SK-N-SH (cell line): ENCODE measurements around the gene PPP1R13L. TPM values are rescaled to one million over a fixed set of nuclear protein-coding genes. Genes with fewer than 3 reads are reported as not detected.
A peak's percentile ranks its signal among the peaks of the same experiment; 100 is the strongest.

ENCODE experiments used
- CTCF ChIA-PET: fragments of 300-600, 350-600 bp; formaldehyde crosslinking; extraction: SDS; loops from one replicate; lab custom pipeline; 2021; lab: Yijun Ruan, JAX
- POLR2A ChIA-PET: fragments of 350-600 bp; sonication (Branson Sonifier 250); formaldehyde crosslinking; extraction: SDS; loops from one replicate; lab custom pipeline; 2020; ENCODE audit warnings: antibody characterized with exemption, inconsistent platforms; lab: Yijun Ruan, JAX
- DNase-seq: peaks from one replicate; pipeline ENCODE4 v3.0.0; 2012
- H2AFZ ChIP-seq: fragments of 200-600 bp; sonication (generic); 2 replicates; pipeline ENCODE4 v1.8.1; 2016; ENCODE audit warnings: antibody characterized with exemption, mild to moderate bottlenecking, low read depth
- H3F3A ChIP-seq: fragments of 200-600 bp; sonication (generic); replicated peaks from 2 replicates; pipeline ENCODE3; 2016; ENCODE audit warnings: antibody characterized with exemption, mild to moderate bottlenecking; ENCODE audit not compliant: insufficient read depth
- H3K27ac ChIP-seq, 2 experiments: fragments of 200-500 bp in 1 of 2; fragments of 200-600 bp in 1 of 2; sonication (Bioruptor generic) in 1 of 2; sonication (generic), shearing (Covaris generic) in 1 of 2; 2 replicates each; pipeline versions ENCODE4 v1.5.1 to v1.6.1; 2014 to 2016; ENCODE audit warnings: low read depth in 2 of 2, inconsistent platforms in 1 of 2, low read length in 1 of 2, mild to moderate bottlenecking in 1 of 2, mixed read lengths in 1 of 2
- H3K27me3 ChIP-seq: fragments of 200-600 bp; sonication (generic), shearing (Covaris generic); 2 replicates; pipeline ENCODE4 v1.6.1; 2016; ENCODE audit warnings: mixed run types; ENCODE audit not compliant: insufficient read depth
- H3K36me3 ChIP-seq, 2 experiments: fragments of 200-500 bp in 1 of 2; fragments of 200-600 bp in 1 of 2; sonication (Bioruptor generic) in 1 of 2; sonication (generic) in 1 of 2; replicated peaks in 1 of 2; 2 replicates each; pipeline versions ENCODE3 to v1.5.1; 2014 to 2016; ENCODE audit warnings: low read length in 1 of 2, mild to moderate bottlenecking in 1 of 2; ENCODE audit not compliant: insufficient read depth in 2 of 2, control insufficient read depth in 1 of 2
- H3K4me1 ChIP-seq, 2 experiments: fragments of 200-500 bp in 1 of 2; fragments of 200-600 bp in 1 of 2; sonication (Bioruptor generic) in 1 of 2; sonication (generic), shearing (Covaris generic) in 1 of 2; 2 replicates each; pipeline versions ENCODE4 v1.5.1 to v1.6.1; 2014 to 2016; ENCODE audit warnings: low read depth in 1 of 2, low read length in 1 of 2, mixed run types in 1 of 2; ENCODE audit not compliant: insufficient read depth in 2 of 2, control insufficient read depth in 1 of 2
- H3K4me2 ChIP-seq: fragments of 200-600 bp; sonication (generic), shearing (Covaris generic); 2 replicates; pipeline ENCODE4 v1.6.1; 2017; ENCODE audit warnings: mixed run types
- H3K4me3 ChIP-seq, 2 experiments: fragments of 200-500 bp in 1 of 2; fragments of 200-600 bp in 1 of 2; sonication (Bioruptor generic) in 1 of 2; sonication (generic), shearing (Covaris generic) in 1 of 2; 2 replicates each; pipeline versions ENCODE4 v1.5.1 to v1.8.1; 2014 to 2016; ENCODE audit warnings: low read depth in 2 of 2, inconsistent platforms in 1 of 2, low read length in 1 of 2, mild to moderate bottlenecking in 1 of 2, mixed read lengths in 1 of 2, moderate library complexity in 1 of 2
- H3K79me2 ChIP-seq: fragments of 200-600 bp; sonication (generic); 2 replicates; pipeline ENCODE4 v1.8.1; 2017; ENCODE audit warnings: mild to moderate bottlenecking; ENCODE audit not compliant: insufficient read depth
- H3K9ac ChIP-seq: fragments of 200-600 bp; sonication (generic); 2 replicates; pipeline ENCODE4 v1.6.1; 2017; ENCODE audit warnings: mixed run types
- H3K9me2 ChIP-seq: fragments of 200-600 bp; sonication (generic); 2 replicates; pipeline ENCODE4 v1.6.1; 2017; ENCODE audit warnings: mixed run types
- H3K9me3 ChIP-seq: fragments of 200-600 bp; sonication (generic); 2 replicates; pipeline ENCODE4 v1.6.1; 2017; ENCODE audit warnings: mixed run types, mild to moderate bottlenecking, moderate library complexity
- H4K20me1 ChIP-seq: fragments of 200-600 bp; sonication (generic); 2 replicates; pipeline ENCODE4 v1.6.1; 2017; ENCODE audit warnings: mild to moderate bottlenecking, mixed run types; ENCODE audit not compliant: insufficient read depth
- ELF1 ChIP-seq: IDR thresholded peaks from 2 replicates; pipeline ENCODE4 v1.4.0; 2012
- GATA2 ChIP-seq: sonication (generic); formaldehyde crosslinking; IDR thresholded peaks from 2 replicates; pipeline ENCODE4 v1.5.0; 2020; ENCODE audit warnings: mild to moderate bottlenecking, missing genetic modification reagents
- IRF3 ChIP-seq: fragments of 150-350 bp; IDR thresholded peaks from 2 replicates; pipeline ENCODE4 v1.6.1; 2016; ENCODE audit warnings: mild to moderate bottlenecking, low read depth, low read length
- MEF2A ChIP-seq: IDR thresholded peaks from 2 replicates; pipeline ENCODE4 v1.4.0; 2012; ENCODE audit warnings: low read depth, borderline replicate concordance
- MXI1 ChIP-seq: IDR thresholded peaks from 2 replicates; pipeline ENCODE4 v1.6.1; 2012; ENCODE audit warnings: mild to moderate bottlenecking, low read depth, low read length, improper control_type of control experiment
- POLR2AphosphoS5 ChIP-seq: IDR thresholded peaks from 2 replicates; pipeline ENCODE4 v1.6.1; 2012; ENCODE audit warnings: low read depth, low read length
- RAD21 ChIP-seq: IDR thresholded peaks from 2 replicates; pipeline ENCODE4 v1.6.1; 2012; ENCODE audit warnings: mild to moderate bottlenecking, low read length
- RFX5 ChIP-seq: IDR thresholded peaks from 2 replicates; pipeline ENCODE4 v1.6.1; 2012; ENCODE audit warnings: mild to moderate bottlenecking, improper control_type of control experiment, low read length
- RXRA ChIP-seq: IDR thresholded peaks from 2 replicates; pipeline ENCODE4 v1.4.0; 2012; ENCODE audit warnings: low read depth, mild to moderate bottlenecking, borderline replicate concordance
- SMC3 ChIP-seq: IDR thresholded peaks from 2 replicates; pipeline ENCODE4 v1.6.1; 2012; ENCODE audit warnings: low read depth, low read length, improper control_type of control experiment
- TEAD4 ChIP-seq: IDR thresholded peaks from 2 replicates; pipeline ENCODE4 v1.4.0; 2012; ENCODE audit warnings: mild to moderate bottlenecking, borderline replicate concordance; ENCODE audit not compliant: insufficient read depth
- USF1 ChIP-seq: IDR thresholded peaks from 2 replicates; pipeline ENCODE4 v1.4.0; 2012; ENCODE audit warnings: low read depth, borderline replicate concordance
- ZBTB33 ChIP-seq: IDR thresholded peaks from 2 replicates; pipeline ENCODE4 v1.4.0; 2012; ENCODE audit warnings: low read depth, borderline replicate concordance
- WGBS: methylation state at CpG from one replicate; pipeline ENCODE4 v1.1.6; 2017; ENCODE audit warnings: low lambda C conversion rate; 5-methylcytosine and 5-hydroxymethylcytosine counted together
- polyA plus RNA-seq, 3 experiments: library from polyadenylated mRNA; depleted of rRNA; stranded (reverse); fragments of >200 nt; gene quantifications; 2 replicates each; pipeline ENCODE4 v1.2.3, GENCODE V29; 2012

Gene PPP1R13L
- polyA plus RNA-seq, 1 of the 3 experiments (the other 2 are of a cell fraction), result 18.0 TPM

DNA sequence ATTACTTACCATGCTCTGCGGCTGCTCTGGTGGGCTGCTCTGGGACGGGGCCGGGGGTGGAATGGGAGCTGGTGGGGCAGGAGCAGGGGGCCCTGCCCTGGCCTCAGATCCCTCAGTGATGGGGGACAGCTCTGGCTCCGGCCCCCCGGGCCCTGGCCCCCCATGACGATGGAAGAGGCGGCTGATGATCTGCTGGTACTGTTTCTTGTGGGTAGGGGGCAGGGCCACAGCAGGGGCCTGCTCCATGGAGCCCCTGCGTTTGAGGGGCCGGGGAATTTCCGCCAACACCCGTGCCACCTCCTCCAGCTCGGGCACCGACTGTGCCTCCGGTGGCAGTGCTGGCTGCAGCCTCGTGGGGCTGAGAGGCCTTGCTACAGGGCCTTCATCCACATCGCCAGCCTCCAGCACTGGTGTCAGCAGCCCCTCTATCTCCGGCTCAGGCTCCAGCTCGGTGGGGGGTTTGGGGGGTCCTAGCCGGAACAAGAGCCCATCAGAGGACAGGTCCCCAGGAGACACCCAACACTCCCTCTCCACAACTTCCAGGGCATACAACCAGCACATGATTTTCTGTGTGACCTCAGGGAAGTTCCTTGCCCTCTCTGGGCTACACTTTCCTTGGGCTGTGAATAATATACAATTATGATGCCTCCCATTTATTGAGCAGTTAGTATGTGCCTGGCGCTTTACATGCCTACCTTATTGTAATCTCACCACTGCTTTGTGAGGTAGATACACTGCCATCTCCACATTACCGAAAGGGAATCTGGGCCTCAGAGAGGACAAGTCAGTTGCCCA is 12.8 kb downstream of the PPP1R13L start:
- POLR2A ChIA-PET, result no interaction called here
- CTCF ChIA-PET, result no interaction called here

GRCh38 chr19:45391346-45391745 is 13.5 kb downstream of the PPP1R13L start:
- 62% methylated on average over 3 of the region's 3 CpGs for WGBS

More for the DNA sequence above, 12.8 kb downstream of the PPP1R13L start:
- WGBS, result 88% methylated on average over 12 of the region's 21 CpGs
- no peaks in the 10 kb centered on the region for H3K9me2 ChIP-seq
- TF ChIP-seq POLR2AphosphoS5 (no peak), RAD21 (no peak), ZBTB33 (no peak), TEAD4 (no peak), MXI1 (no peak), IRF3 (no peak)
- TF ChIP-seq, all 33 proteins: peak for 0
- Histone ChIP-seq H3K9me3 (no peaks in the 10 kb centered on the region), H3K9ac (no peak overlapping the region), H4K20me1 (no peaks in the 10 kb centered on the region), H2AFZ (no peak overlapping the region), H3K27ac (no peak overlapping the region), H3K27me3 (no peaks in the 10 kb centered on the region), H3K4me2 (no peak overlapping the region), H3K4me1 (no peaks in the 10 kb centered on the region; a peak in 1 of 4 replicates), H3K79me2 (no peaks in the 10 kb centered on the region), H3K36me3 (peaks cover 0 to 7% of the 10 kb centered on the region in 2 experiments), H3K4me3 (no peak overlapping the region), H3F3A (peaks cover 9% of the 10 kb centered on the region)
- DNase-seq, result no peak

More at GRCh38 chr19:45391346-45391745, 13.5 kb downstream of the PPP1R13L start:
- CTCF ChIA-PET, result interaction anchor here (0.6 kb wide), 1 partner anchor 11 kb away, joined by 3 read pairs; no protein-coding TSS in a partner anchor
- Histone ChIP-seq H3K9me3 (no peaks in the 10 kb centered on the region), H3K4me3 (no peak overlapping the region), H3K9ac (no peak overlapping the region), H4K20me1 (no peaks in the 10 kb centered on the region), H3K4me2 (no peak overlapping the region), H3K79me2 (no peaks in the 10 kb centered on the region), H3K4me1 (no peaks in the 10 kb centered on the region; a peak in 1 of 4 replicates), H3K27ac (no peak overlapping the region), H3K27me3 (no peaks in the 10 kb centered on the region), H3F3A (peaks cover 9% of the 10 kb centered on the region), H3K9me2 (no peaks in the 10 kb centered on the region), H2AFZ (no peak overlapping the region), H3K36me3 (peaks cover 0 to 8% of the 10 kb centered on the region in 2 experiments)
- no peak for TF ChIP-seq SMC3
- no peak for TF ChIP-seq MEF2A
- no peak for TF ChIP-seq RFX5
- no peak for TF ChIP-seq RXRA
- TF ChIP-seq USF1, result no peak
- no peak for TF ChIP-seq ELF1
- no peak for TF ChIP-seq GATA2 (CRISPR knock-in tag)
- POLR2A ChIA-PET, result interaction anchor here (0.6 kb wide), 1 partner anchor 183 kb away, joined by 3 read pairs; no protein-coding TSS in a partner anchor
- DNase-seq, result peak; percentile 71
